ENCODE data around the gene CASZ1.
A peak's percentile ranks its signal among the peaks of the same experiment; 100 is the strongest.

The CASZ1 gene

GRCh38 chr1:10691740-10692125 is 104.7 kb downstream of the CASZ1 start:
- ChIA-PET POLR2A (interaction anchor here (0.5 kb wide), 1 partner anchor 57 kb away, joined by 3 read pairs; no protein-coding TSS in a partner anchor), CTCF (no interaction called here)
- H3K4me3 ChIP-seq (ENCODE audit: low read depth, low read length): no peak overlapping the region
- no peak for DNase-seq (ENCODE audit: low read depth, low spot score)
- no peak for TF ChIP-seq CTCF (IDR thresholded peaks at IDR 0.05; ENCODE audit: insufficient read depth, low read length, missing control alignments)

GRCh38 chr1:10691075-10691739 is 105.2 kb downstream of the CASZ1 start:
- H3K4me3 ChIP-seq (ENCODE audit: low read depth, low read length): no peak overlapping the region
- CTCF ChIA-PET: no interaction called here
- no peak for DNase-seq (ENCODE audit: low read depth, low spot score)
- POLR2A ChIA-PET: no interaction called here
- TF ChIP-seq CTCF (IDR thresholded peaks at IDR 0.05; ENCODE audit: insufficient read depth, low read length, missing control alignments): no peak

GRCh38 chr1:10690484-10690883 is 106.0 kb downstream of the CASZ1 start:
- no peak for DNase-seq (ENCODE audit: low read depth, low spot score)
- no peak for TF ChIP-seq CTCF (IDR thresholded peaks at IDR 0.05; ENCODE audit: insufficient read depth, low read length, missing control alignments)
- ChIA-PET CTCF (interaction anchor here (0.6 to 1.4 kb wide), 2 partner anchors 13 to 959 kb away, joined by 3 to 4 read pairs; no protein-coding TSS in a partner anchor), POLR2A (no interaction called here)
- no peak overlapping the region for H3K4me3 ChIP-seq (ENCODE audit: low read depth, low read length)

GRCh38 chr1:10688409-10688786 is 108.0 kb downstream of the CASZ1 start:
- no peak for DNase-seq (ENCODE audit: low read depth, low spot score)
- CTCF ChIA-PET: interaction anchor here (1.1 kb wide), 1 partner anchor 9 kb away, joined by 3 read pairs; no protein-coding TSS in a partner anchor
- TF ChIP-seq CTCF (IDR thresholded peaks at IDR 0.05; ENCODE audit: insufficient read depth, low read length, missing control alignments): no peak
- POLR2A ChIA-PET: no interaction called here
- no peak overlapping the region for H3K4me3 ChIP-seq (ENCODE audit: low read depth, low read length)

GRCh38 chr1:10687782-10688408 is 108.6 kb downstream of the CASZ1 start:
- ChIA-PET CTCF (interaction anchor here (0.6 to 1.1 kb wide), 2 partner anchors 9 to 51 kb away, joined by 3 read pairs; no protein-coding TSS in a partner anchor), POLR2A (no interaction called here)
- TF ChIP-seq CTCF (IDR thresholded peaks at IDR 0.05; ENCODE audit: insufficient read depth, low read length, missing control alignments): no peak
- DNase-seq (ENCODE audit: low read depth, low spot score): peak; percentile 5
- H3K4me3 ChIP-seq (ENCODE audit: low read depth, low read length): no peak overlapping the region

GRCh38 chr1:10687251-10687651 is 109.2 kb downstream of the CASZ1 start:
- no peak for TF ChIP-seq CTCF (IDR thresholded peaks at IDR 0.05; ENCODE audit: insufficient read depth, low read length, missing control alignments)
- no peak for DNase-seq (ENCODE audit: low read depth, low spot score)
- CTCF ChIA-PET: interaction anchor here (0.6 to 1.1 kb wide), 2 partner anchors 8 to 50 kb away, joined by 3 read pairs; no protein-coding TSS in a partner anchor
- POLR2A ChIA-PET: no interaction called here
- H3K4me3 ChIP-seq (ENCODE audit: low read depth, low read length): no peak overlapping the region

Data from AG04449 (cell line).